HG03097 (cell line): ENCODE results near the gene R3HDML.
"Not testable (repeated sequence)": the region's sequence is repeated elsewhere in the genome, so short reads cannot be mapped to it uniquely, and the experiment has no call there.

ENCODE experiments used
- ATAC-seq: cut with Tn5 transposase; IDR thresholded peaks from one replicate; pipeline ENCODE4 v1.9.1; 2021; ENCODE audit not compliant: unreplicated experiment, low FRiP score

Gene R3HDML

GRCh38 chr20:44327748-44328147 lies 9.1 kb upstream of the R3HDML start:
- not testable (repeated sequence) for ATAC-seq

GRCh38 chr20:44328428-44328827 lies 8.4 kb upstream of the R3HDML start:
- ATAC-seq = no peak

- no peak for ATAC-seq
Observed at GRCh38 chr20:44331201-44331600, 5.6 kb upstream of the R3HDML start.

- no peak for ATAC-seq
Observed at GRCh38 chr20:44334306-44334705, 2.5 kb upstream of the R3HDML start.

- no peak for ATAC-seq
Observed at GRCh38 chr20:44334709-44335108, 2.1 kb upstream of the R3HDML start.

- no peak for ATAC-seq
Observed at GRCh38 chr20:44335675-44336074, 1.2 kb upstream of the R3HDML start.

GRCh38 chr20:44336086-44336485 lies 757 bp upstream of the R3HDML start:
- no peak for ATAC-seq

GRCh38 chr20:44342248-44342647 lies 5.4 kb downstream of the R3HDML start:
- no peak for ATAC-seq

GRCh38 chr20:44343162-44343675 lies 6.4 kb downstream of the R3HDML start:
- no peak for ATAC-seq

- no peak for ATAC-seq
Observed at GRCh38 chr20:44344723-44345122, 7.9 kb downstream of the R3HDML start.

GRCh38 chr20:44345147-44345546 lies 8.3 kb downstream of the R3HDML start:
- no peak for ATAC-seq

- ATAC-seq = not testable (repeated sequence)
Observed at GRCh38 chr20:44345941-44346340, 9.1 kb downstream of the R3HDML start.

GRCh38 chr20:44348168-44348659 lies 11.4 kb downstream of the R3HDML start:
- ATAC-seq = no peak

GRCh38 chr20:44349349-44349748 lies 12.5 kb downstream of the R3HDML start:
- no peak for ATAC-seq

GRCh38 chr20:44350567-44350966 lies 13.7 kb downstream of the R3HDML start:
- ATAC-seq = no peak

- no peak for ATAC-seq
Observed at GRCh38 chr20:44354979-44355497, 18.2 kb downstream of the R3HDML start.

GRCh38 chr20:44355498-44356352 lies 18.9 kb downstream of the R3HDML start, which contains the start of gene HNF4A:
Gene HNF4A (plus strand): TSS chr20:44355699. CDS start chr20:44355805, 106 bp downstream.
- ATAC-seq = no peak

GRCh38 chr20:44356353-44356723 lies 19.5 kb downstream of the R3HDML start:
- ATAC-seq = no peak

- no peak for ATAC-seq
Observed at GRCh38 chr20:44357020-44357419, 20.2 kb downstream of the R3HDML start.

GRCh38 chr20:44357555-44358125 lies 20.8 kb downstream of the R3HDML start:
- ATAC-seq = no peak

GRCh38 chr20:44358776-44359175 lies 21.9 kb downstream of the R3HDML start:
- no peak for ATAC-seq
